ENCODE results near the gene GPHN. TPM values are rescaled to one million over a fixed set of nuclear protein-coding genes. Genes with fewer than 3 reads are reported as not detected.

The GPHN gene
- total and polyA plus RNA-seq, 10 of the 15 experiments (the other 5 are each of a cell fraction or from before 2014, with no cell fraction given): 22.3 to 48.8 (median 33.1) TPM

DNA sequence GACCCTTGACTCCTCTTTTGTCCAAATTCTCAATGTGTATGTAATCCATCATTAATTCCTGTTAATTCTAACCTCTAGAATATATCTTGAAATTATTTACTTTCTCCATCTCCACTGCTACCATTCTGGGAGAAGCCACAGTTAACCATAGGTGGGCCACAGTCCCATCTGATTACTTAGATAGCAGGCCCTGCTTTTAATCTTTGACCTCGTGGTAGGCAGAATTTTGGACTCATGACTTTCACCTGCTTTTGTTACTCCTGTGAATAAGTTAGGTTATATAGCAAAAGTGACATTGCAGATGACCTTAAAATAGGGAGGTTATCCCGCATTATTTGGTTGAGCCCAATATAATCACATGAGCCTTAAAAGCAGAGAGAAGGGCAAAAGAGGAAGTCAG is 264.2 kb downstream of the GPHN start:
- no peak for FAIRE-seq
- Histone ChIP-seq H3K36me3 (ENCODE audit: control insufficient read depth in 2 of 2, insufficient read depth in 2 of 2, low read length in 1 of 2) (no peaks in the 10 kb centered on the region), H3K9ac (ENCODE audit: control insufficient read depth, insufficient read depth, low read length) (no peak overlapping the region), H3K4me3 (no peak overlapping the region), H3K4me1 (ENCODE audit: control insufficient read depth, insufficient read depth, low read length) (no peaks in the 10 kb centered on the region), H3K79me2 (ENCODE audit: control insufficient read depth, insufficient read depth, low read length) (no peaks in the 10 kb centered on the region), H3K27ac (ENCODE audit: control insufficient read depth, insufficient read depth) (no peak overlapping the region), H3K9me3 (replicated peaks; ENCODE audit: control insufficient read depth, insufficient read depth, low read length) (peaks cover 5% of the 10 kb centered on the region; the same call in 1 of the 3 replicates), H4K20me1 (ENCODE audit: control insufficient read depth, insufficient read depth) (no peaks in the 10 kb centered on the region), H3K4me2 (ENCODE audit: control insufficient read depth, insufficient read depth) (no peak overlapping the region), H3K27me3 (replicated peaks in 1 of 2; ENCODE audit: control insufficient read depth in 2 of 2, insufficient read depth in 2 of 2, low read length in 1 of 2) (no peaks in the 10 kb centered on the region), H2AFZ (ENCODE audit: control insufficient read depth, low read depth, low read length) (no peak overlapping the region)
- TF ChIP-seq POU2F2 (IDR thresholded peaks at IDR 0.05; ENCODE audit: borderline replicate concordance, low read depth, low read length): no peak
- no peak for TF ChIP-seq ZBED1 (IDR thresholded peaks at IDR 0.05; ENCODE audit: borderline replicate concordance)
- TF ChIP-seq STAT1 (conservative IDR thresholded peaks at IDR 0.05): no peak
- ATAC-seq: no peak
- no peak for DNase-seq (ENCODE audit: low read depth, low spot score)
- WGBS (ENCODE audit: insufficient coverage, insufficient replicate concordance, low lambda C conversion rate, missing lambda C conversion rate): 93% methylated on average over 2 of the region's 2 CpGs
- in situ Hi-C loops (cut with MboI): no loop called here
- CTCF ChIA-PET: no interaction called here
- RAD21 ChIA-PET (ENCODE audit: unreplicated experiment): no interaction called here
- no TSS peak for BruUV-seq (replicated peaks)
- POLR2A ChIA-PET: no interaction called here
- intact Hi-C loops (cut with micrococcal nuclease; ENCODE audit: unreplicated experiment): no loop called here
- SMC1A ChIA-PET (ENCODE audit: uncharacterized antibody, unreplicated experiment): no interaction called here

DNA sequence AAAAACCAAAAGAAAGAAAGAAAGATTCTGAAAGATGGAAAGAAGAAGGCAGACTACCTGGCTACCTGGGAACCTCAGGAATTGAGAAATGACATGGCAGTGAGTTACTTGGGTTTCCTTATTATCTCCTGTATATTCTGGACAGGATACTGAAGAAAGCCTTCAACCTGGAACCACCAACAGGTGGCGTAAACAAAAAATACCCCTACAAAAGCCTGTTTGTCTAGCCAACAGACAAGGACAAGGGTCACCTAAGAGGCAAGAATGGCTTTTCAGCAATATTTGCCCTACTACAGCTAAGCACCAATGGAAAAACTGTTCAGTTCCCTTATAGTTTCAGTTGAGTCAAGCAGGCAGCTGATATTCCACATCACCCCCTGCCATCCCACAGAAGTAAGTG is 274.9 kb downstream of the GPHN start:
- DNase-seq (ENCODE audit: low read depth, low spot score) (no peak), ATAC-seq (no peak), FAIRE-seq (no peak)
- no peak overlapping the region for H3K4me3 ChIP-seq
- no peaks in the 10 kb centered on the region for H4K20me1 ChIP-seq (ENCODE audit: control insufficient read depth, insufficient read depth)
- intact Hi-C loops (cut with micrococcal nuclease; ENCODE audit: unreplicated experiment): no loop called here
- no peak overlapping the region for H2AFZ ChIP-seq (ENCODE audit: control insufficient read depth, low read depth, low read length)
- WGBS (ENCODE audit: insufficient coverage, insufficient replicate concordance, low lambda C conversion rate, missing lambda C conversion rate): 100% methylated on average over 1 of the region's 1 CpG
- no peak for TF ChIP-seq FOXK2 (IDR thresholded peaks at IDR 0.05)
- no peak for TF ChIP-seq SMAD5 (IDR thresholded peaks at IDR 0.05; ENCODE audit: low read depth)
- TF ChIP-seq RAD51 (IDR thresholded peaks at IDR 0.05): no peak
- no peak for TF ChIP-seq CHD2 (IDR thresholded peaks at IDR 0.05; ENCODE audit: borderline replicate concordance, low read depth, low read length)
- TF ChIP-seq, protein P1, sequence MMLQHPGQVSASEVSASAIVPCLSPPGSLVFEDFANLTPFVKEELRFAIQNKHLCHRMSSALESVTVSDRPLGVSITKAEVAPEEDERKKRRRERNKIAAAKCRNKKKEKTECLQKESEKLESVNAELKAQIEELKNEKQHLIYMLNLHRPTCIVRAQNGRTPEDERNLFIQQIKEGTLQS (IDR thresholded peaks at IDR 0.05; ENCODE audit: borderline replicate concordance, extremely low read depth, low read depth, low read length): no peak
- TF ChIP-seq MYC (IDR thresholded peaks at IDR 0.05; ENCODE audit: insufficient read depth, insufficient read length, insufficient replicate concordance, low read length, severe bottlenecking): no peak
- RAD21 ChIA-PET (ENCODE audit: unreplicated experiment): no interaction called here
- SMC1A ChIA-PET (ENCODE audit: uncharacterized antibody, unreplicated experiment): no interaction called here
- CTCF ChIA-PET: interaction anchor here (0.6 to 1.0 kb wide), 2 partner anchors 29 to 316 kb away, joined by 3 to 4 read pairs; no protein-coding TSS in a partner anchor
- BruUV-seq (replicated peaks): no TSS peak
- H3K4me2 ChIP-seq (ENCODE audit: control insufficient read depth, insufficient read depth): no peak overlapping the region
- no peaks in the 10 kb centered on the region for H3K4me1 ChIP-seq (ENCODE audit: control insufficient read depth, insufficient read depth, low read length)
- no peaks in the 10 kb centered on the region for H3K36me3 ChIP-seq (ENCODE audit: control insufficient read depth in 2 of 2, insufficient read depth in 2 of 2, low read length in 1 of 2)
- no peaks in the 10 kb centered on the region for H3K27me3 ChIP-seq (replicated peaks in 1 of 2; ENCODE audit: control insufficient read depth in 2 of 2, insufficient read depth in 2 of 2, low read length in 1 of 2)
- in situ Hi-C loops (cut with MboI): no loop called here
- H3K9ac ChIP-seq (ENCODE audit: control insufficient read depth, insufficient read depth, low read length): no peak overlapping the region
- POLR2A ChIA-PET: no interaction called here
- H3K79me2 ChIP-seq (ENCODE audit: control insufficient read depth, insufficient read depth, low read length): no peaks in the 10 kb centered on the region
- no peak overlapping the region for H3K27ac ChIP-seq (ENCODE audit: control insufficient read depth, insufficient read depth)
- no peaks in the 10 kb centered on the region; the same call in 2 of the 3 replicates for H3K9me3 ChIP-seq (replicated peaks; ENCODE audit: control insufficient read depth, insufficient read depth, low read length)
